ENCODE results near the gene BTLA. TPM values are rescaled to one million over a fixed set of nuclear protein-coding genes. Genes with fewer than 3 reads are reported as not detected.
"Not testable (repeated sequence)": the region's sequence is repeated elsewhere in the genome, so short reads cannot be mapped to it uniquely, and the experiment has no call there.

BTLA gene
- total RNA-seq, 1 donor from 2014 or later, result 3.9 TPM

- DNase-seq (ENCODE audit: low spot score), result no peak
- Histone ChIP-seq H4K20me1 (ENCODE audit: low read depth) (no peaks in the 10 kb centered on the region), H3F3A (ENCODE audit: low read depth) (no peaks in the 10 kb centered on the region), H3K4me1 (no peaks in the 10 kb centered on the region), H3K4me3 (no peak overlapping the region), H3K36me3 (no peaks in the 10 kb centered on the region), H3K79me2 (ENCODE audit: low read depth) (no peaks in the 10 kb centered on the region), H3K9ac (no peak overlapping the region), H3K27me3 (no peaks in the 10 kb centered on the region), H3K9me3 (ENCODE audit: low read depth) (no peaks in the 10 kb centered on the region), H3K4me2 (no peak overlapping the region), H2AFZ (replicated peaks) (no peak overlapping the region), H3K27ac (no peak overlapping the region)
- H3K4me3 Mint-ChIP-seq, result no peak overlapping the region
- no peaks in the 10 kb centered on the region for H3K36me3 Mint-ChIP-seq
- H3K9me3 Mint-ChIP-seq, result no peaks in the 10 kb centered on the region
- TF ChIP-seq CTCF (IDR thresholded peaks at IDR 0.05) (no peak), EZH2phosphoT487 (IDR thresholded peaks at IDR 0.05) (no peak), EZH2 (IDR thresholded peaks at IDR 0.05) (no peak)
- no peaks in the 10 kb centered on the region for H3K27me3 Mint-ChIP-seq (ENCODE audit: insufficient read depth, low read depth)
- no peaks in the 10 kb centered on the region for H3K4me1 Mint-ChIP-seq
- H3K27ac Mint-ChIP-seq, result no peak overlapping the region
Measured at GRCh38 chr3:112500621-112501020, 1.3 kb upstream of the BTLA start.

GRCh38 chr3:112497897-112498548 lies 1.2 kb downstream of the BTLA start:
- TF ChIP-seq EZH2phosphoT487 (IDR thresholded peaks at IDR 0.05) (no peak), CTCF (IDR thresholded peaks at IDR 0.05) (no peak), EZH2 (IDR thresholded peaks at IDR 0.05) (no peak)
- Histone ChIP-seq H3K36me3 (no peaks in the 10 kb centered on the region), H2AFZ (replicated peaks) (no peak overlapping the region), H3K27me3 (no peaks in the 10 kb centered on the region), H3K9me3 (ENCODE audit: low read depth) (no peaks in the 10 kb centered on the region), H3K4me3 (no peak overlapping the region), H3K4me1 (no peaks in the 10 kb centered on the region), H3K4me2 (no peak overlapping the region), H4K20me1 (ENCODE audit: low read depth) (no peaks in the 10 kb centered on the region), H3F3A (ENCODE audit: low read depth) (no peaks in the 10 kb centered on the region), H3K79me2 (ENCODE audit: low read depth) (no peaks in the 10 kb centered on the region), H3K9ac (no peak overlapping the region), H3K27ac (no peak overlapping the region)
- Mint-ChIP-seq H3K9me3 (no peaks in the 10 kb centered on the region), H3K27me3 (ENCODE audit: insufficient read depth, low read depth) (no peaks in the 10 kb centered on the region), H3K4me3 (no peak overlapping the region), H3K27ac (no peak overlapping the region), H3K4me1 (no peaks in the 10 kb centered on the region), H3K36me3 (no peaks in the 10 kb centered on the region)
- no peak for DNase-seq (ENCODE audit: low spot score)

- Histone ChIP-seq H4K20me1 (ENCODE audit: low read depth) (no peaks in the 10 kb centered on the region), H3K36me3 (no peaks in the 10 kb centered on the region), H3K27me3 (no peaks in the 10 kb centered on the region), H3K4me3 (no peak overlapping the region), H3F3A (ENCODE audit: low read depth) (no peaks in the 10 kb centered on the region), H3K9ac (no peak overlapping the region), H3K9me3 (ENCODE audit: low read depth) (no peaks in the 10 kb centered on the region), H3K79me2 (ENCODE audit: low read depth) (no peaks in the 10 kb centered on the region), H3K27ac (no peak overlapping the region), H2AFZ (replicated peaks) (no peak overlapping the region), H3K4me2 (no peak overlapping the region), H3K4me1 (no peaks in the 10 kb centered on the region)
- no peaks in the 10 kb centered on the region for H3K27me3 Mint-ChIP-seq (ENCODE audit: insufficient read depth, low read depth)
- no peaks in the 10 kb centered on the region for H3K36me3 Mint-ChIP-seq
- no peak for DNase-seq (ENCODE audit: low spot score)
- H3K4me3 Mint-ChIP-seq, result no peak overlapping the region
- no peaks in the 10 kb centered on the region for H3K9me3 Mint-ChIP-seq
- no peak overlapping the region for H3K27ac Mint-ChIP-seq
- no peaks in the 10 kb centered on the region for H3K4me1 Mint-ChIP-seq
- TF ChIP-seq EZH2 (IDR thresholded peaks at IDR 0.05) (no peak), EZH2phosphoT487 (IDR thresholded peaks at IDR 0.05) (no peak), CTCF (IDR thresholded peaks at IDR 0.05) (no peak)
Measured at GRCh38 chr3:112496366-112497067, 2.8 kb downstream of the BTLA start.

- not testable (repeated sequence) for H3K9ac ChIP-seq; H3K27me3 Mint-ChIP-seq (ENCODE audit: insufficient read depth, low read depth); H3K9me3 Mint-ChIP-seq; H3K9me3 ChIP-seq (ENCODE audit: low read depth); DNase-seq (ENCODE audit: low spot score); H3K4me3 Mint-ChIP-seq; H3K27ac ChIP-seq; H3K27me3 ChIP-seq; H3K36me3 ChIP-seq; H3K4me3 ChIP-seq; H3F3A ChIP-seq (ENCODE audit: low read depth); H3K4me1 Mint-ChIP-seq; H3K4me2 ChIP-seq; H3K4me1 ChIP-seq; H3K79me2 ChIP-seq (ENCODE audit: low read depth); H4K20me1 ChIP-seq (ENCODE audit: low read depth); H2AFZ ChIP-seq (replicated peaks); H3K36me3 Mint-ChIP-seq; H3K27ac Mint-ChIP-seq
Measured at GRCh38 chr3:112494448-112494767, 4.9 kb downstream of the BTLA start.
